ENCODE data around the gene MAD1L1. TPM values are rescaled to one million over a fixed set of nuclear protein-coding genes. Genes with fewer than 3 reads are reported as not detected.
"Not testable (repeated sequence)": the region's sequence is repeated elsewhere in the genome, so short reads cannot be mapped to it uniquely, and the experiment has no call there.

Gene MAD1L1
- total RNA-seq, 3 donors from 2014 or later, result 25.3 to 31.2 (median 26.2) TPM

GRCh38 chr7:1839701-1840100 lies 393.0 kb downstream of the MAD1L1 start:
- Histone ChIP-seq H3K9me3 (no peaks in the 10 kb centered on the region), H3K36me3 (ENCODE audit: low read depth) (no peaks in the 10 kb centered on the region), H3K4me1 (ENCODE audit: low read depth) (no peaks in the 10 kb centered on the region), H3K4me3 (no peak overlapping the region)
- ATAC-seq (no peak), DNase-seq (peak in 2 of 3 donors; percentile 10 to 33)
- TF ChIP-seq, protein P1, sequence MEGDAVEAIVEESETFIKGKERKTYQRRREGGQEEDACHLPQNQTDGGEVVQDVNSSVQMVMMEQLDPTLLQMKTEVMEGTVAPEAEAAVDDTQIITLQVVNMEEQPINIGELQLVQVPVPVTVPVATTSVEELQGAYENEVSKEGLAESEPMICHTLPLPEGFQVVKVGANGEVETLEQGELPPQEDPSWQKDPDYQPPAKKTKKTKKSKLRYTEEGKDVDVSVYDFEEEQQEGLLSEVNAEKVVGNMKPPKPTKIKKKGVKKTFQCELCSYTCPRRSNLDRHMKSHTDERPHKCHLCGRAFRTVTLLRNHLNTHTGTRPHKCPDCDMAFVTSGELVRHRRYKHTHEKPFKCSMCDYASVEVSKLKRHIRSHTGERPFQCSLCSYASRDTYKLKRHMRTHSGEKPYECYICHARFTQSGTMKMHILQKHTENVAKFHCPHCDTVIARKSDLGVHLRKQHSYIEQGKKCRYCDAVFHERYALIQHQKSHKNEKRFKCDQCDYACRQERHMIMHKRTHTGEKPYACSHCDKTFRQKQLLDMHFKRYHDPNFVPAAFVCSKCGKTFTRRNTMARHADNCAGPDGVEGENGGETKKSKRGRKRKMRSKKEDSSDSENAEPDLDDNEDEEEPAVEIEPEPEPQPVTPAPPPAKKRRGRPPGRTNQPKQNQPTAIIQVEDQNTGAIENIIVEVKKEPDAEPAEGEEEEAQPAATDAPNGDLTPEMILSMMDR (IDR thresholded peaks at IDR 0.05), result no peak
- intact Hi-C loops (cut with DNase I, micrococcal nuclease), result no loop called here

DNA sequence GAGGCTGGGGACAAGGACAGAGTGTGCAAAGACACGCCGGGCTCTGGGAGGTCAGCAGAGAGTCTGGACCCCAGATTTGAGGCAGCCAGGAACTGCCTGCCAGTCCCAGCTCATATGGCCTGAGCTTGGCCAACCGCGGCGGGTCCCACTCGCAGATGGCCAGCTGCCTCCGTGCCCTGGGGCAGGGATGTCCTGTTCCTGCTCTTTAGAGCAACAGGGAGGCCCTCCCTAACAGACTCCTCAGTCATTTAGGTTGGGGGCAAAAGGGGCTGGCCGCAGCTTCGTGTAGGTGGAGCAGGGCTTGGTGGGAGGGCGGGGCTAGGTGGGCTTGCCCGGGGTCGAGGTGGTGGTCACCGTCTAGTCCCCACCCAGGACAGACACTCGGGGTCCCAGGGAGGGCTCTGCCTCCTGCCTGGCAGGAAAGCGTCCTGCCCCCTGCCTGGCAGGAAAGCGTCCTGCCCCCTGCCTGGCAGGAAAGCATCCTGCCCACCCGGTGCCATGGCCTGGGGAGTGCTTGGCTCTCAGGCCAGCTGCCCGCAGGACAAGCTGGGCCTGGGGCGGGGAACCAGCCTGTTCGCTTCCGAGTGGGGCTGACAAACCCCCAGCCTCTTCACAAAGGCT lies 393.7 kb downstream of the MAD1L1 start:
- H3K9me3 ChIP-seq; ATAC-seq; H3K4me3 ChIP-seq; H3K36me3 ChIP-seq (ENCODE audit: low read depth); H3K4me1 ChIP-seq (ENCODE audit: low read depth); intact Hi-C loops (cut with DNase I, micrococcal nuclease): not testable (repeated sequence)
- DNase-seq, result peak in 2 of 3 donors; percentile 11 to 24

GRCh38 chr7:1838544-1838872 lies 394.2 kb downstream of the MAD1L1 start:
- H3K4me1 ChIP-seq (ENCODE audit: low read depth); ATAC-seq; H3K9me3 ChIP-seq; intact Hi-C loops (cut with DNase I, micrococcal nuclease); H3K4me3 ChIP-seq; H3K36me3 ChIP-seq (ENCODE audit: low read depth): not testable (repeated sequence)
- DNase-seq, result peak in 2 of 3 donors; percentile 7 to 39

DNA sequence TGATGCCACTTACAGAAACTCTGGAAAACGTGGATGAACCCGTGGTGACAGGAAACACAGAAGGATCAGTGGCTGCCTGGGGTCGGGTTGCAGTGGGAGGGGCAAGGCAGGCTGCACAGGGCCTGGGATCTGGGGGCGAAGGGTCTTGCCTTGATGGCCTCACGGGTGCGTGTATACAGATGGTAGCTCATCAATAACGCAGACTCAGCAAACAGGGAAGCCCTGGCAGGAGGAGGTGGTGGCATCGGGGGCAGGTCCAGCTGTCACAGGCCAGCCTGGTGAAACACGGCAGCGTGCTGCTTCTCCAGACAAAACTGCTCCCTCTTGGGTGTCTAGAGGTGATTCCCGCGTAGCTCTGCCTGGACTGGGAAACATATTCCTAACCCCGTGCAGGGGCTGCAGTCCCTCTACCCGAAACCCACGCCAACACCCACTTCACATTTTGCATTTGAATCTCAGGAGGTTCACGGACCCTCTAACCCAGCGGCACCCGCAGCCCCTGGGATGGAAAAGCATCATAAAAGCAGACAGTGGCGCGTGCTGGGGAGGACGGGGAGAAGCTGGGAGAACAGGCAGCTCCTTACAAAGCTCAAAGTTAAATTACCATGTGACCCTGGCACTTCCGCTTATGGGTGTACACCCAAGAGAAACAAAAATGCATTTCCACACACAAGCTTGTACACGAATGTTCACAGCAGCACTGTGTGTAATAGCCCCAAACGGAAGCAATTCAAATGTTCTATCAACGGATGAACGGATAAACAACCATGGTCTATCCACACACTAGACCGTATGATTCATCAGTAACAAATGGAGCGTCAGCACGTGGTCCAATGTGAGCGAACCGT lies 394.8 kb downstream of the MAD1L1 start:
- H3K9me3 ChIP-seq; intact Hi-C loops (cut with DNase I, micrococcal nuclease); H3K4me3 ChIP-seq; H3K36me3 ChIP-seq (ENCODE audit: low read depth); ATAC-seq; H3K4me1 ChIP-seq (ENCODE audit: low read depth): not testable (repeated sequence)
- DNase-seq, result peak in 2 of 3 donors; percentile 12 to 15

GRCh38 chr7:1831933-1832535 lies 400.7 kb downstream of the MAD1L1 start:
- H3K4me3 ChIP-seq; ATAC-seq; H3K9me3 ChIP-seq; DNase-seq; intact Hi-C loops (cut with DNase I, micrococcal nuclease); H3K36me3 ChIP-seq (ENCODE audit: low read depth); H3K4me1 ChIP-seq (ENCODE audit: low read depth): not testable (repeated sequence)

- ATAC-seq; H3K4me1 ChIP-seq (ENCODE audit: low read depth); H3K36me3 ChIP-seq (ENCODE audit: low read depth); DNase-seq; H3K9me3 ChIP-seq; H3K4me3 ChIP-seq; intact Hi-C loops (cut with DNase I, micrococcal nuclease): not testable (repeated sequence)
Measured at GRCh38 chr7:1831471-1831870, 401.3 kb downstream of the MAD1L1 start.

DNA sequence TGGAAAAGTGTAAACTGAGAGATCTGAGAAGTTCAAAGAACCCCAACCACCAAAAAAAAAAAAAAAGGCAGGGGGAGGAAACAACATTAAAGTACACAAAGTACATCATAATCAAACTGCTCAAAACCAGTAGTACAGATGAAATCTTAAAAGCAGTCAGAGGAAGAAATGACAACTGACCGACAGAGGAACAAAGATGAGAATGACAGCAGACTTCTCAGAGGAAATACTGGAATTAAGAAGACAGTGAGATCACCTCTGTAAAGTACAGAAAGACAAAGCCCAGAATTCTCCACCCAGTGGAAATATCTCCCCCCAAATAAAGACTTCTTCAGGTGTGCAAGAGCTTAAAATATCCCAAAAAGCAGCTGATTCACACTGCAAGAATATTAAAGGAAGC lies 403.1 kb downstream of the MAD1L1 start:
- H3K4me1 ChIP-seq (ENCODE audit: low read depth); ATAC-seq; H3K4me3 ChIP-seq; DNase-seq; H3K36me3 ChIP-seq (ENCODE audit: low read depth); H3K9me3 ChIP-seq; intact Hi-C loops (cut with DNase I, micrococcal nuclease): not testable (repeated sequence)

- no peak overlapping the region for H3K4me3 ChIP-seq
- no peaks in the 10 kb centered on the region for H3K36me3 ChIP-seq (ENCODE audit: low read depth)
- DNase-seq (peak in 1 of 3 donors; percentile 26), ATAC-seq (no peak)
- TF ChIP-seq, protein P1 (IDR thresholded peaks at IDR 0.05), result no peak
- no peaks in the 10 kb centered on the region for H3K4me1 ChIP-seq (ENCODE audit: low read depth)
- H3K9me3 ChIP-seq, result peaks cover 2% of the 10 kb centered on the region
- intact Hi-C loops (cut with DNase I, micrococcal nuclease), result no loop called here
Measured at GRCh38 chr7:1829111-1829510, 403.6 kb downstream of the MAD1L1 start.

GRCh38 chr7:1828170-1828569 lies 404.6 kb downstream of the MAD1L1 start:
- H3K4me3 ChIP-seq; H3K36me3 ChIP-seq (ENCODE audit: low read depth); H3K9me3 ChIP-seq; ATAC-seq; H3K4me1 ChIP-seq (ENCODE audit: low read depth); intact Hi-C loops (cut with DNase I, micrococcal nuclease): not testable (repeated sequence)
- peak in 1 of 3 donors; percentile 22 for DNase-seq

DNA sequence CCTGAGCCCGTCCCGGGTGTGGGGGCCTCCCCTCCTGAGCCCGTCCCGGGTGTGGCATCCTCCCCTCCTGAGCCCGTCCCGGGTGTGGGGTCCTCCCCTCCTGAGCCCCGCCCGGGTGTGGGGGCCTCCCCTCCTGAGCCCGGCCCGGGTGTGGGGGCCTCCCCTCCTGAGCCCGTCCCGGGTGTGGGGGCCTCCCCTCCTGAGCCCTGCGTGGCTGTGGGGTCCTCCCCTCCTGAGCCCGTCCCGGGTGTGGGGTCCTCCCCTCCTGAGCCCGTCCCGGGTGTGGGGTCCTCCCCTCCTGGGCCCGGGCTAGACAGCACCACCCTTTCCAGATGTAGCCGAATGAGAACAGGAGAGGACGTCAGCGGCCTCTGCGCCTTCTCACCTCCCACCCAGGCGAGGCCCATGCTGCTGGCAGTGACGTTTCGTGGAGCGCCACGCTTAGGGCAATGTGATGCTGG lies 405.2 kb downstream of the MAD1L1 start:
- H3K4me3 ChIP-seq; H3K9me3 ChIP-seq; ATAC-seq; H3K36me3 ChIP-seq (ENCODE audit: low read depth); H3K4me1 ChIP-seq (ENCODE audit: low read depth); intact Hi-C loops (cut with DNase I, micrococcal nuclease): not testable (repeated sequence)
- DNase-seq, result peak in 1 of 3 donors; percentile 30

DNA sequence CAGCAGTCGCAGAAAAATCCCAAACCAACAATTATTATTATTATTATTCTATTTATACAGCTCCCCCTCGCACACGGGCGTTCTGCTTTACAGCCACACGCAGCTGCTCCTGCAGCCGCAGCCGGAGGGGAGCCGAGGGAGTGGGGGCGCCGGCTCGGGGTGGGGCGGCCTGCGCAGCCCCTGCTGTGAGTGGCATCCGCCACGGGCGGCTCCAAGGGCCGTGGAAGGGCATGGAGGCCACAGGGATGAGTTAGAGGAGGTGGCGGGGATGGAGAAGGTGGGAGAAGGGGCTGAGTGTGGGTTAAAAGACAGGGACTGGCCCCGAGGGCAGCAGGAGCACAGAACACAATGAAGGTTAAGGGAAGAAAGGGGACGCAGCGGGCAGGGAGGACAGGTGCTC lies 405.8 kb downstream of the MAD1L1 start:
- not testable (repeated sequence) for H3K4me1 ChIP-seq (ENCODE audit: low read depth); DNase-seq; ATAC-seq

More for the DNA sequence above, 405.8 kb downstream of the MAD1L1 start:
- H3K36me3 ChIP-seq (ENCODE audit: low read depth); H3K4me3 ChIP-seq; intact Hi-C loops (cut with DNase I, micrococcal nuclease); H3K9me3 ChIP-seq: not testable (repeated sequence)
